HepG2 (cell line): ENCODE results near the gene PRPSAP1. TPM values are rescaled to one million over a fixed set of nuclear protein-coding genes. Genes with fewer than 3 reads are reported as not detected.
"Not testable (repeated sequence)": the region's sequence is repeated elsewhere in the genome, so short reads cannot be mapped to it uniquely, and the experiment has no call there.

Source experiments
- ATAC-seq: fragments of 200-7000 bp; cut with Tn5 transposase; 3 replicates; pipeline ENCODE4 v1.9.1; 2020; ENCODE audit warnings: mild to moderate bottlenecking, moderate library complexity
- BruUV-seq: library from RNA; stranded (reverse); fragments of 400-500 nt; replicated peaks from 2 replicates; lab custom pipeline; 2021; lab: Mats Ljungman, UMichigan
- CTCF ChIA-PET: fragments of 300-600 bp; formaldehyde crosslinking; extraction: SDS; loops from one replicate; lab custom pipeline; 2021; ENCODE audit warnings: low total read pairs, inconsistent platforms, low intra/inter-chr PET ratio; lab: Yijun Ruan, JAX
- POLR2A ChIA-PET: fragments of 350-600 bp; sonication (Branson Sonifier 250); formaldehyde crosslinking; loops from one replicate; lab custom pipeline; 2020; ENCODE audit warnings: antibody characterized with exemption, inconsistent platforms; lab: Yijun Ruan, JAX
- DNase-seq: peaks from one replicate; pipeline ENCODE4 v3.0.0-alpha.2; 2015; ENCODE audit warnings: low spot score
- FAIRE-seq: peaks from 3 replicates; lab custom pipeline; 2011; peaks lifted over from hg19 to GRCh38; lab: Jason Lieb, UNC
- H2AFZ ChIP-seq: one replicate; pipeline ENCODE4 v1.6.1; 2011; ENCODE audit warnings: low read length, inconsistent platforms
- H3K27ac ChIP-seq: fragments of 300-600 bp; 3 replicates; pipeline ENCODE4 v1.8.0; 2011; ENCODE audit warnings: mixed run types, mild to moderate bottlenecking, mixed read lengths, low read length, inconsistent platforms; ENCODE audit not compliant: insufficient read depth; ENCODE audit errors: extremely low read length
- H3K27me3 ChIP-seq, 2 experiments: fragments of 200-600 bp in 1 of 2; 2 replicates in 1 of 2; 3 replicates in 1 of 2; pipeline versions ENCODE4 v1.6.0 to v1.8.0; 2011; ENCODE audit warnings: low read length in 2 of 2, mild to moderate bottlenecking in 2 of 2, moderate library complexity in 2 of 2, inconsistent platforms in 1 of 2; ENCODE audit not compliant: insufficient read depth in 2 of 2, control insufficient read depth in 1 of 2
- H3K36me3 ChIP-seq, 2 experiments: fragments of 200-600 bp in 1 of 2; replicated peaks in 1 of 2; 2 replicates in 1 of 2; 3 replicates in 1 of 2; pipeline versions ENCODE4 v1.5.1 to v1.8.0; 2011; ENCODE audit warnings: low read length in 2 of 2, inconsistent platforms in 1 of 2; ENCODE audit not compliant: insufficient read depth in 2 of 2, control insufficient read depth in 1 of 2
- H3K4me1 ChIP-seq: 2 replicates; pipeline ENCODE4 v1.5.1; 2012; ENCODE audit warnings: low read length, inconsistent platforms; ENCODE audit not compliant: insufficient read depth
- H3K4me2 ChIP-seq: 2 replicates; pipeline ENCODE4 v1.6.0; 2011; ENCODE audit warnings: low read depth, low read length, inconsistent platforms
- H3K4me3 ChIP-seq, 3 experiments: fragments of 200-600 bp in 1 of 3; sonication (generic), shearing (Covaris generic) in 1 of 3; replicated peaks in 1 of 3; 2 replicates each; pipeline ENCODE4 v1.5.1; 2011 to 2016; ENCODE audit warnings: low read length in 3 of 3, inconsistent platforms in 2 of 3, low read depth in 2 of 3, mild to moderate bottlenecking in 2 of 3, control low read depth in 1 of 3, mixed read lengths in 1 of 3; ENCODE audit not compliant: insufficient read depth in 1 of 3
- H3K79me2 ChIP-seq: one replicate; pipeline ENCODE4 v1.6.1; 2011; ENCODE audit warnings: low read length, inconsistent platforms; ENCODE audit not compliant: insufficient read depth
- H3K9ac ChIP-seq: 2 replicates; pipeline ENCODE4 v1.6.0; 2011; ENCODE audit warnings: mild to moderate bottlenecking, low read depth, low read length, inconsistent platforms; ENCODE audit not compliant: insufficient read depth
- H3K9me3 ChIP-seq: 2 replicates; pipeline ENCODE4 v1.5.1; 2012; ENCODE audit warnings: mild to moderate bottlenecking, low read length
- H4K20me1 ChIP-seq: 2 replicates; pipeline ENCODE4 v1.6.0; 2011; ENCODE audit warnings: inconsistent platforms, mild to moderate bottlenecking, low read length, moderate library complexity; ENCODE audit not compliant: insufficient read depth
- TBX2 ChIP-seq: sonication (generic); formaldehyde crosslinking; IDR thresholded peaks from 2 replicates; pipeline ENCODE4 v1.5.0; 2020; ENCODE audit warnings: missing genetic modification reagents, mild to moderate bottlenecking, borderline replicate concordance
- ZBTB20 ChIP-seq: sonication (generic); formaldehyde crosslinking; IDR thresholded peaks from 2 replicates; pipeline ENCODE4 v1.8.1; 2023; ENCODE audit warnings: missing genetic modification reagents, low read depth, mild to moderate bottlenecking, borderline replicate concordance
- WGBS: methylation state at CpG from one replicate; pipeline ENCODE4 v1.1.6; 2017; ENCODE audit warnings: low lambda C conversion rate; 5-methylcytosine and 5-hydroxymethylcytosine counted together
- in situ Hi-C: cut with HindIII; loops from 2 replicates; pipeline ENCODE4 v1.10.0; 2017; ENCODE audit warnings: low pct_unique_long_range_greater_than_20kb; ENCODE audit not compliant: extremely low pct_ligation_motif_present
- intact Hi-C: fragments of 100-400 bp; cut with micrococcal nuclease; formaldehyde crosslinking; loops from one replicate; pipeline ENCODE4 v1.10.0; 2022; ENCODE audit not compliant: unreplicated experiment
- polyA plus RNA-seq, 8 experiments: library from polyadenylated mRNA; depleted of rRNA in 3 of 8; stranded (reverse) in 7 of 8; unstranded in 1 of 8; fragments of >200 nt; fragmentation: Illumina TruSeq in 4 of 8; extraction: Trizol in 4 of 8; gene quantifications; 2 replicates each; pipeline versions ENCODE4 v1.2.1 to v1.2.3, GENCODE V29; 2011 to 2016; ENCODE audit warnings: low read depth in 4 of 8, missing spikeins in 1 of 8, mixed read lengths in 1 of 8; ENCODE audit not compliant: insufficient read depth in 1 of 8
- total RNA-seq, 5 experiments: library from RNA; depleted of rRNA; stranded (reverse); fragments of >200 nt; fragmentation: Illumina TruSeq; extraction: Trizol; gene quantifications; 2 replicates each; pipeline ENCODE4 v1.2.3, GENCODE V29; 2016; ENCODE audit warnings: low read depth in 1 of 5
- TF ChIP-seq, protein P1 (sequence below): sonication (generic); formaldehyde crosslinking; IDR thresholded peaks from 2 replicates; pipeline ENCODE4 v1.8.1; 2023; ENCODE audit warnings: mild to moderate bottlenecking, missing genetic modification reagents

Gene PRPSAP1
- total and polyA plus RNA-seq, 2 of the 13 experiments (the other 11 are each of a cell fraction or from before 2014, with no cell fraction given): 91.1 to 314 TPM

DNA sequence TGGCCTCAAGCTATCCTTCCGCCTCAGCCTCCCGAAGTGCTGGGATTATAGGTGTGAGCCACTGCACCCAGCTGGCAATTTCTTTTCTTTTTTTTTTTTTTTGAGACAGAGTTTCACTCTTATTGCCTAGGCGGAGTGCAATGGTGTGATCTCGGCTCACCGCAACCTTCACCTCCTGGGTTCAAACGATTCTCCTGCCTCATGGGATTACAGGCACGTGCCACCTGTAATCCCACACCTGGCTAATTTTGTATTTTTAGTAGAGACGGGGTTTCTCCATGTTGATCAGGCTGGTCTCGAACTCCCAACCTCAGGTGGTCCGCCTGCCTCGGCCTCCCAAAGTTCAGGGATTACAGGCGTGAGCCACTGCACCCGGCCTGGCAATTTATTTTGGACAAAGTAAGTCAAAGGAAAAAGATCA, 86.1 kb downstream of the PRPSAP1 start:
- H3K27me3 ChIP-seq, ATAC-seq, H3K9ac ChIP-seq, CTCF ChIA-PET, BruUV-seq, DNase-seq, FAIRE-seq, H3K9me3 ChIP-seq, in situ Hi-C loops, H3K4me3 ChIP-seq, H4K20me1 ChIP-seq, H2AFZ ChIP-seq, H3K27ac ChIP-seq, intact Hi-C loops: not testable (repeated sequence)
- Histone ChIP-seq H3K36me3 (peaks cover 8 to 12% of the 10 kb centered on the region in 2 experiments; a peak in 3 of 5 replicates), H3K4me1 (peaks cover 67% of the 10 kb centered on the region), H3K4me2 (peak overlapping the region; percentile 5; the same call in 1 of the 2 replicates), H3K79me2 (peaks cover 25% of the 10 kb centered on the region)
- POLR2A ChIA-PET: interaction anchor here (1.0 to 5.2 kb wide), 6 partner anchors 8 to 148 kb away, joined by 3 to 27 read pairs (median 4); no protein-coding TSS in a partner anchor
- WGBS: 95% methylated on average over 13 of the region's 13 CpGs

DNA sequence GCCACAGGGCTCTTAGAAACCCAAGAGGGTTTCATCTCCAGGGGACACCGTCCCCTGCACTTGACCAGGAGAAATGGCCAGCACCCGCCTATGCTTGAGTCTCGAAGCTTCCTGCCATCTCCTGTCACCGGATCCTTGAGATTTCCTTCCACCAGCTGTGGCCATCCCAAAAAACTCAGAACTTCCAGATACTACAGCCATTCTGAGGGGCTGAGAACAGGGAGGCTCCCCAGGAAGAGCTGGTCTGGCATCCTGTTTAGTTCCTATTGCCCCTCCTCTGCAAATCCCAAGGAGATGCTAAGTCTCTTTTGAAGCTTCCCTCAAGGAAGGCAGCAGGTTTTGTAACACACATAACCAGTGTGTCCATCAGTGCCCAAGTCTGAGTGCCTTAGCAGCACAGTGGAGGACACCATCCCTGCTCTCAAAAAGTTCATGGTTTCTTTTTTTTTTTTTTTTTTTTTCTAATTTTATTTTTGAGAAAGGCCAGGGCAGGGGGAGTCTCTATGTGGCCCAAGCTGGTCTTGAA, 86.6 kb downstream of the PRPSAP1 start:
- no peaks in the 10 kb centered on the region for H3K9me3 ChIP-seq
- in situ Hi-C loops (no loop called here), intact Hi-C loops (no loop called here)
- TF ChIP-seq, protein P1, sequence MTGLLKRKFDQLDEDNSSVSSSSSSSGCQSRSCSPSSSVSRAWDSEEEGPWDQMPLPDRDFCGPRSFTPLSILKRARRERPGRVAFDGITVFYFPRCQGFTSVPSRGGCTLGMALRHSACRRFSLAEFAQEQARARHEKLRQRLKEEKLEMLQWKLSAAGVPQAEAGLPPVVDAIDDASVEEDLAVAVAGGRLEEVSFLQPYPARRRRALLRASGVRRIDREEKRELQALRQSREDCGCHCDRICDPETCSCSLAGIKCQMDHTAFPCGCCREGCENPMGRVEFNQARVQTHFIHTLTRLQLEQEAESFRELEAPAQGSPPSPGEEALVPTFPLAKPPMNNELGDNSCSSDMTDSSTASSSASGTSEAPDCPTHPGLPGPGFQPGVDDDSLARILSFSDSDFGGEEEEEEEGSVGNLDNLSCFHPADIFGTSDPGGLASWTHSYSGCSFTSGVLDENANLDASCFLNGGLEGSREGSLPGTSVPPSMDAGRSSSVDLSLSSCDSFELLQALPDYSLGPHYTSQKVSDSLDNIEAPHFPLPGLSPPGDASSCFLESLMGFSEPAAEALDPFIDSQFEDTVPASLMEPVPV (CRISPR knock-in tag): 0 out of 2 replicates have a peak, but pooled peaks have one; percentile 14
- TF ChIP-seq ZBTB20 (CRISPR knock-in tag) (no peak), TBX2 (0 out of 2 replicates have a peak, but pooled peaks have one; percentile 8)
- peak overlapping the region; percentile 98 for H3K4me2 ChIP-seq
- BruUV-seq: no TSS peak
- FAIRE-seq: no peak
- ChIA-PET POLR2A (interaction anchor here (1.0 to 5.6 kb wide), 8 partner anchors 8 to 148 kb away, joined by 3 to 51 read pairs (median 5); no protein-coding TSS in a partner anchor), CTCF (no interaction called here)
- H3K9ac ChIP-seq: peak overlapping the region; percentile 84
- no peaks in the 10 kb centered on the region for H3K27me3 ChIP-seq
- peak overlapping the region; percentile 63 for H3K27ac ChIP-seq
- DNase-seq: no peak
- WGBS: 94% methylated on average over 4 of the region's 4 CpGs
- no peak for ATAC-seq
- H3K79me2 ChIP-seq: peaks cover 25% of the 10 kb centered on the region
- H2AFZ ChIP-seq: no peak overlapping the region
- peak overlapping the region in 2 of 3 experiments; percentile 92 to 98; a peak in 5 of 6 replicates for H3K4me3 ChIP-seq
- peaks cover 8 to 12% of the 10 kb centered on the region in 2 experiments; a peak in 3 of 5 replicates for H3K36me3 ChIP-seq
- peaks cover 72% of the 10 kb centered on the region for H3K4me1 ChIP-seq
- no peaks in the 10 kb centered on the region; the same call in 1 of the 2 replicates for H4K20me1 ChIP-seq
